ENCODE results near the gene C9orf78.

Gene C9orf78

GRCh38 chr9:129783516-129784361 is 51.3 kb downstream of the C9orf78 start:
- Mint-ChIP-seq H3K27me3 (peaks cover 32% of the 10 kb centered on the region), H3K4me3 (no peak overlapping the region), H3K27ac (no peak overlapping the region), H3K36me3 (no peaks in the 10 kb centered on the region), H3K4me1 (peaks cover 8% of the 10 kb centered on the region), H3K9me3 (no peaks in the 10 kb centered on the region)
- peak; percentile 89 for ATAC-seq

- Mint-ChIP-seq H3K9me3 (no peaks in the 10 kb centered on the region), H3K27me3 (peaks cover 27% of the 10 kb centered on the region), H3K27ac (no peak overlapping the region), H3K36me3 (no peaks in the 10 kb centered on the region), H3K4me1 (peaks cover 8% of the 10 kb centered on the region), H3K4me3 (no peak overlapping the region)
- no peak for ATAC-seq
Measured at GRCh38 chr9:129781981-129782380, 53.1 kb downstream of the C9orf78 start.

GRCh38 chr9:129781131-129781530 is 53.9 kb downstream of the C9orf78 start:
- Mint-ChIP-seq H3K4me1 (peaks cover 8% of the 10 kb centered on the region), H3K4me3 (no peak overlapping the region), H3K27ac (no peak overlapping the region), H3K36me3 (no peaks in the 10 kb centered on the region), H3K9me3 (no peaks in the 10 kb centered on the region), H3K27me3 (peaks cover 32% of the 10 kb centered on the region)
- no peak for ATAC-seq

DNA sequence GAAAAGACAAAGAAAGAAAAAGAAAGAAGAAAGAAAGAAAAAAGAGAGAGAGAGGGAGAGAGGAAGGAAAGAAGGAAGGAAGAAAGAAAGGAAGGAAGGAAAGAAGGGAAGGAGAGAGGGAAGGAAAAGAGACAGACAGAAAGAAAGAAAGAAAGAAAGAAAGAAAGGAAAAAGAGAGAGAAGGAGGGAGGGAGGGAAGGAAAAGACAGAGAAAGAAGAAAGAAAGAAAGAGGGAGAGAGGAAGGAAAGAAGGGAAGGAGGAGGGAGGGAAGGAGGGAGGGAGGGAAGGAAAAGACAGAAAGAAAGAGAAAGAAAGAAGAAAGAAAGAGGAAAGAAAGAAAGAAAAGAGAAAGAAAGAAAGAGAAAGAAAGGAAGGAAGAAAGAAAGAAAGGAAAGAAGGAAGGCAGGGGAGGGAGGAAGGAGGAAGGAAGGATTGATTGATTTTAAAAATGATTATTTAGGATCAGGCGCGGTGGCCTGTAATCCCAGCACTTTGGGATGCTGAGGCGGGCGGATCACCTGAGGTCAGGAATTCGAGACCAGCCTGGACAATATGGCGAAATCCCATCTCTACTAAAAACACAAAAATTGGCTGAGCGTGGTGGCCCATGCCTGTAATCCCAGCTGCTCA is 55.4 kb downstream of the C9orf78 start:
- peaks cover 45% of the 10 kb centered on the region for H3K27me3 Mint-ChIP-seq
- peaks cover 8% of the 10 kb centered on the region for H3K4me1 Mint-ChIP-seq
- no peak overlapping the region for H3K4me3 Mint-ChIP-seq
- no peaks in the 10 kb centered on the region for H3K36me3 Mint-ChIP-seq
- no peak for ATAC-seq
- no peaks in the 10 kb centered on the region for H3K9me3 Mint-ChIP-seq
- no peak overlapping the region for H3K27ac Mint-ChIP-seq

DNA sequence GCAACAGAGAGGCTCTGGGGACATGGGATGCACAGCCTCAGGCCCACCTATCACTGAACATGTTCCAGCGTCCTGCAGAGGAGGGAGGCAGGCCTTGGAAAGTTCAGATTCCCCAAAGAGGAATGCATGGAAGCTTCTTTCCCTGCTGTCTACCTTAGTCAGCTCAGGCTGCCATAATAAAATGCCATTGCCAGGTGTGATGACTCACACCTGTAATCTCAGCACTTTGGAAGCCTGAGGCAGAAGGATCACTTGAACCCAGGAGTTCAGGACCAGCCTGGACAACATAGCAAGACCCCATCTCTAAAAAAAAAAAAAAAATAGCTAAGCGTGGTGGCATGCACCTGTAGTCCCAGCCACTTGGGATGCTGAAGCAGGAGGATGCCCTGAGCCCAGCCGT is 56.6 kb downstream of the C9orf78 start:
- Mint-ChIP-seq H3K27me3 (peaks cover 57% of the 10 kb centered on the region), H3K9me3 (no peaks in the 10 kb centered on the region), H3K4me3 (no peak overlapping the region), H3K36me3 (no peaks in the 10 kb centered on the region), H3K27ac (no peak overlapping the region), H3K4me1 (peaks cover under 1% of the 10 kb centered on the region)
- no peak for ATAC-seq

- no peak for ATAC-seq
- H3K36me3 Mint-ChIP-seq = no peaks in the 10 kb centered on the region
- H3K27ac Mint-ChIP-seq = no peak overlapping the region
- no peaks in the 10 kb centered on the region for H3K9me3 Mint-ChIP-seq
- H3K4me3 Mint-ChIP-seq = no peak overlapping the region
- H3K27me3 Mint-ChIP-seq = peaks cover 62% of the 10 kb centered on the region
- H3K4me1 Mint-ChIP-seq = no peaks in the 10 kb centered on the region
Measured at GRCh38 chr9:129777769-129778130, 57.3 kb downstream of the C9orf78 start.
